ENCODE results near the gene NEUROG3. TPM values are rescaled to one million over a fixed set of nuclear protein-coding genes. Genes with fewer than 3 reads are reported as not detected.

The NEUROG3 gene
- total RNA-seq, 4 donors from 2014 or later, result not detected

DNA sequence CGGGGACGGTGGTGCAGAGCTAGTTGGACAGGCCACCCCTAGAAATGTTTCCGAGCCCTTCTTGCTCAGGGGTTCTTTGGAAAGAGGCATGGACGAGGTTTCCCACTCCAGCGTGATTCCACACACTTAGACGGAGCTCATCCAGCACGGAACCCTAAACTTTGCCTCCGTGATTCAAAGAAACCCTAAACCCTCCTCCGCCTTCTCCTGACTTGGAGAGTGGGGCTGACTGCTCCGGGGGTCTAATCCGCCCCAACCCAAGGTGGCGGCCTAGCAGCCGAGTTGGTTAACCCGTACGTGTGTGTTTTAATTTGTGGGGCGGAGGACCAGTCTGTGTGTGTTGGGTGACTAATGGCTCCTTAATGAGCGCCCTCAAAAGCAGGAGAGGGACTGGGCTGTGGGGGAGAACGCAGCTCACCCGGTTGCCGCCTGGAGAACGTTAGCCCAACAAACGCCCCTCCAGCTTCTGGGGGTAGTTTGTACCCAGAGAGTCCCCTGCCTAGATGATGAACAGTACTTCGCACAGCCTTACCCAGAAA is 3.8 kb downstream of the NEUROG3 start:
- DNase-seq (no peak), ATAC-seq (no peak)
- Histone ChIP-seq H3K4me1 (peaks cover 7% of the 10 kb centered on the region in 2 donors), H3K9me3 (no peaks in the 10 kb centered on the region), H3K4me3 (no peak overlapping the region), H3K27me3 (peaks cover 70 to 83% (median 75%) of the 10 kb centered on the region in 3 donors), H3K27ac (no peak overlapping the region), H3K36me3 (no peaks in the 10 kb centered on the region)
- intact Hi-C loops (cut with DNase I; ENCODE audit: low total_unique reads), result no loop called here
- in situ Hi-C loops (cut with MboI; ENCODE audit: low sequenced_read_pairs in 4 of 4), result no loop called here
- TF ChIP-seq, protein P1, sequence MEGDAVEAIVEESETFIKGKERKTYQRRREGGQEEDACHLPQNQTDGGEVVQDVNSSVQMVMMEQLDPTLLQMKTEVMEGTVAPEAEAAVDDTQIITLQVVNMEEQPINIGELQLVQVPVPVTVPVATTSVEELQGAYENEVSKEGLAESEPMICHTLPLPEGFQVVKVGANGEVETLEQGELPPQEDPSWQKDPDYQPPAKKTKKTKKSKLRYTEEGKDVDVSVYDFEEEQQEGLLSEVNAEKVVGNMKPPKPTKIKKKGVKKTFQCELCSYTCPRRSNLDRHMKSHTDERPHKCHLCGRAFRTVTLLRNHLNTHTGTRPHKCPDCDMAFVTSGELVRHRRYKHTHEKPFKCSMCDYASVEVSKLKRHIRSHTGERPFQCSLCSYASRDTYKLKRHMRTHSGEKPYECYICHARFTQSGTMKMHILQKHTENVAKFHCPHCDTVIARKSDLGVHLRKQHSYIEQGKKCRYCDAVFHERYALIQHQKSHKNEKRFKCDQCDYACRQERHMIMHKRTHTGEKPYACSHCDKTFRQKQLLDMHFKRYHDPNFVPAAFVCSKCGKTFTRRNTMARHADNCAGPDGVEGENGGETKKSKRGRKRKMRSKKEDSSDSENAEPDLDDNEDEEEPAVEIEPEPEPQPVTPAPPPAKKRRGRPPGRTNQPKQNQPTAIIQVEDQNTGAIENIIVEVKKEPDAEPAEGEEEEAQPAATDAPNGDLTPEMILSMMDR (IDR thresholded peaks at IDR 0.05 in 4 of 5, conservative IDR thresholded peaks at IDR 0.05 in 1 of 5), result no peak
- TF ChIP-seq POLR2A (IDR thresholded peaks at IDR 0.05), result no peak

DNA sequence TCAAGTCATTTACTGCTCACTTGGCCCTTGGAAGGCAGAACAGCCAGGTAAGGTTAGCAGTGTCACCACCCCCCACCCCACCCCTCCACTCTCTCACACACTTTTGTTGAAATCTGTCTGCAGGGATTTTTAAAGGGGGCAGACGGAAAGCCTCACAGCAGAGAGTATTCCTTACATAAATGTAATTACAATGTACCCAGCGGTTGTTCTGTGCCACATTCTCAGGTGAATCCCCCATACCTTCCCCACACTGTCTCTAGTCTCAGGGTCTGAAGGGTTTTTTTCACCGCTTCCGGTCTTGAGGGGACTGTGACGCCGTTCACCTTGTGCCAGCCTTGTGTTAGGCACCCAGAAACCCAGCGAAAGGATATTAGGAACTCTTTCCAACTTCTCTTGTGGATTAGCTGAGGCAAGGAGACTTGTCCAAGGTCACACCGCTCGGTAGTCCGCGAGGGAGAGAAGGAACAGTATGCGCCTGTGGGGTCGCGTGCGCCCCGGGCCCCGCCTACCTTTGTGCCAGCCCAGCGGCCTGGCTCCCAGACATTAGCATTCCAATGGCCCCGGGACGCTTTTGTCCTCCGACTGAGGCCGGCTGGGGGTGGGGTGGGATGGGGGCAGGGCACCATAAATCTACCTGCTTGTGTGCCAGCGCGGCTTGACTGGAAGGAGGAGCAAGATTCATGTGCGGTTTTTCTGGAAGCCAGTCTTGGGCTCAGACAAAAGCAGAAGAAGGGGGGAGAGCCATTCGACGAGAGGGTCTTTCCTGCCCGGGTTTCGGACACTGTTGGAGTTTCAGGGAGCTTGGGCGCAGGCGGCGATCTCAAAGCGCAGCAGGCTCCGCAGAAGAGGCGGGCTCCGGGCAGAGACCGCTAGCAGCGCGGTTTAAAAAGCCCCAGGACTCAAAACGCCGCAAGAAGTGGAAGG is 4.5 kb downstream of the NEUROG3 start:
- intact Hi-C loops (cut with DNase I; ENCODE audit: low total_unique reads) (no loop called here), in situ Hi-C loops (cut with MboI; ENCODE audit: low sequenced_read_pairs in 4 of 4) (no loop called here)
- Histone ChIP-seq H3K27me3 (peaks cover 68 to 77% (median 69%) of the 10 kb centered on the region in 3 donors), H3K9me3 (no peaks in the 10 kb centered on the region), H3K27ac (no peak overlapping the region), H3K36me3 (no peaks in the 10 kb centered on the region), H3K4me1 (peaks cover 7% of the 10 kb centered on the region in 2 donors), H3K4me3 (no peak overlapping the region)
- ATAC-seq (no peak), DNase-seq (no peak)
- TF ChIP-seq POLR2A (IDR thresholded peaks at IDR 0.05), result no peak
- TF ChIP-seq, protein P1 (IDR thresholded peaks at IDR 0.05 in 4 of 5, conservative IDR thresholded peaks at IDR 0.05 in 1 of 5), result no peak

DNA sequence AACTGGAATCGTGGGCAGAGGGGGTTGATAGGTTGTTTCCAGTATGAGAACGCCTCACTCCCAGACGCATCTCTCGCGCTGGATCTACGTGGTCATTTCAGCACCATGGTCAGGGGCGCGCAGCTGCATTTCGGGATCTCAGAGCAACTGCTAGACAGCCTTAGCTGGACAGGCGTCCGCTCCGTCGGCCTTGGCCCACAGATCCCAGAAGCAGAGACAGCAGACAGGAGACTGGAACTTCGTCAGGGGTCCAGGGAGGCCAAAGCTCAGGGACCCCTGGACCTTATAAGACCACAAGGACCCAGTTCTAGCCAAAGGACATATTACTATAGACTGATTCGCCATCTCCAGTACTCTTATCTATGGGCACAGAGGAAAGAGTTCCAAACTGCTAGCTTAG is 5.3 kb downstream of the NEUROG3 start:
- Histone ChIP-seq H3K4me3 (no peak overlapping the region), H3K27me3 (peaks cover 60 to 69% (median 61%) of the 10 kb centered on the region in 3 donors), H3K4me1 (peaks cover 2 to 4% of the 10 kb centered on the region in 2 donors), H3K36me3 (no peaks in the 10 kb centered on the region), H3K27ac (no peak overlapping the region), H3K9me3 (no peaks in the 10 kb centered on the region)
- intact Hi-C loops (cut with DNase I; ENCODE audit: low total_unique reads) (no loop called here), in situ Hi-C loops (cut with MboI; ENCODE audit: low sequenced_read_pairs in 4 of 4) (no loop called here)
- DNase-seq (no peak), ATAC-seq (no peak)
- TF ChIP-seq POLR2A (IDR thresholded peaks at IDR 0.05), result no peak
- TF ChIP-seq, protein P1 (IDR thresholded peaks at IDR 0.05 in 4 of 5, conservative IDR thresholded peaks at IDR 0.05 in 1 of 5), result no peak

DNA sequence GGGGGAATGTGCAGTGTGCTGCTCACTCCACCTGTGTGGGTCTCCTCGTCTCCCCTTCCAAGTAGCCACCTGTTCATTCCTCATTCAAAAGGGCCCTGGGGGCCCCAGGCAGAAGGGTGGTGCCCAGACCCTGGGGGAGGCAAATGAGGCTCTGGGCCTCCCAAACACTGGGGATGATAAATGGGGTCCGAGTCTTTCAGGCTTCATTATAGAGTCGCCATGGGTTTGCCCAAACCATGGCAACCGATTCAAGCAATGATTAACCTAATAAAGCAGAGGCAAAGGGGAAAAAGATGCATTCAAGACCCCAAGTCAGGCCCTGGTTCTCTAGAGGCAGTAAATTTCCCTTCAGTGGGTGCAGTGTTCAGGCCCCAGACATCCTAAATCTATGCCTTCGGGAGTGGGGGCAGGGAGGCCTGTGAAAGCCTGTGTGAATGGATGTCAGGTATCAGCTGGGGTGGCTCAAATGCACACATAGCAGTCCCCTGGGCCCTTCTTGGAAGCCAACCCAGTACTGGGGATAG is 10.4 kb downstream of the NEUROG3 start:
- H3K27ac ChIP-seq, result no peak overlapping the region
- no peak overlapping the region for H3K4me3 ChIP-seq
- H3K9me3 ChIP-seq, result no peaks in the 10 kb centered on the region
- H3K4me1 ChIP-seq, result no peaks in the 10 kb centered on the region
- H3K27me3 ChIP-seq, result peaks cover 10 to 19% (median 13%) of the 10 kb centered on the region in 3 donors
- no peaks in the 10 kb centered on the region for H3K36me3 ChIP-seq
- intact Hi-C loops (cut with DNase I; ENCODE audit: low total_unique reads), result no loop called here
- in situ Hi-C loops (cut with MboI; ENCODE audit: low sequenced_read_pairs in 4 of 4), result no loop called here
- DNase-seq, result no peak
- TF ChIP-seq POLR2A (IDR thresholded peaks at IDR 0.05), result no peak
- TF ChIP-seq, protein P1 (IDR thresholded peaks at IDR 0.05 in 4 of 5, conservative IDR thresholded peaks at IDR 0.05 in 1 of 5), result no peak
- no peak for ATAC-seq
